ENCODE results near the gene TMEM266.

Gene TMEM266

GRCh38 chr15:76116138-76116885, 56.5 kb downstream of the TMEM266 start:
- CTCF ChIA-PET: interaction anchor here (2.4 to 3.3 kb wide), 2 partner anchors 23 to 306 kb away, joined by 8 to 16 read pairs; no protein-coding TSS in a partner anchor
- H3K9me3 ChIP-seq (ENCODE audit: control insufficient read depth, insufficient read depth, low read depth, low read length): no peaks in the 10 kb centered on the region
- TF ChIP-seq SP3 (tag by site-specific recombination; IDR thresholded peaks at IDR 0.05) (no peak), ZNF701 (tag by site-specific recombination; IDR thresholded peaks at IDR 0.05) (no peak), KLF10 (tag by site-specific recombination; IDR thresholded peaks at IDR 0.05) (no peak), ZBTB17 (tag by site-specific recombination; IDR thresholded peaks at IDR 0.05) (no peak), ZNF624 (tag by site-specific recombination; IDR thresholded peaks at IDR 0.05) (no peak), ZNF621 (tag by site-specific recombination; IDR thresholded peaks at IDR 0.05) (no peak), ZNF394 (tag by site-specific recombination; IDR thresholded peaks at IDR 0.05; ENCODE audit: borderline replicate concordance) (no peak)
- no peaks in the 10 kb centered on the region for H3K4me1 ChIP-seq (ENCODE audit: control insufficient read depth, insufficient read depth, low read length)
- H3K4me3 ChIP-seq (ENCODE audit: low read depth, low read length): no peak overlapping the region
- no peaks in the 10 kb centered on the region for H3K36me3 ChIP-seq (ENCODE audit: control insufficient read depth in 2 of 2, insufficient read depth in 1 of 2, low read length in 2 of 2)
- H3K27ac ChIP-seq (ENCODE audit: extremely low read depth, low read depth, low read length): no peak overlapping the region
- POLR2A ChIA-PET: interaction anchor here (0.7 kb wide), 1 partner anchor 73 kb away, joined by 6 read pairs; no protein-coding TSS in a partner anchor

DNA sequence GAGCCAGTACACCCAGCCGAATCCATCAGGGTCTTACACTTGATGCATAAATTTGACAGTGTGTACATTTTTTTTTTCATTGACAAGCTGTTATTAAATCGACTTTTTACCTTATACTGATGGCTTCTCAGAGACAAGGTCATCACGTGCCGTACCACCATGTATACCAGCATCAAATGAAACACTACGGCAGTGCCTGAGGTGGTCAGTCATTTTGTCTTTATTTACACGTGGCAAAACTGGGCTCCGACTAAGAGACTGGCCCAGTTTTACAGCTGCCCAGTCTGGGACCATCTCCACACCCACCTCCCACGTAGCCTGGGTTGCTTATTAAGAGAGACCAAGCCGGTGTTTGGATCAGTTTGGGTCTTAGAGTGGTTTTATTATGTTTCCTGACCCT, 57.4 kb downstream of the TMEM266 start:
- Histone ChIP-seq H3K4me1 (ENCODE audit: control insufficient read depth, insufficient read depth, low read length) (no peaks in the 10 kb centered on the region), H3K4me3 (ENCODE audit: low read depth, low read length) (no peak overlapping the region), H3K9me3 (ENCODE audit: control insufficient read depth, insufficient read depth, low read depth, low read length) (no peaks in the 10 kb centered on the region), H3K36me3 (ENCODE audit: control insufficient read depth in 2 of 2, insufficient read depth in 1 of 2, low read length in 2 of 2) (no peaks in the 10 kb centered on the region), H3K27ac (ENCODE audit: extremely low read depth, low read depth, low read length) (no peak overlapping the region)
- POLR2A ChIA-PET: interaction anchor here (0.7 kb wide), 1 partner anchor 74 kb away, joined by 6 read pairs; no protein-coding TSS in a partner anchor
- TF ChIP-seq ZNF521 (tag by site-specific recombination; IDR thresholded peaks at IDR 0.05) (no peak), HIC1 (tag by site-specific recombination; IDR thresholded peaks at IDR 0.05) (no peak), ZNF768 (tag by site-specific recombination; IDR thresholded peaks at IDR 0.05) (no peak), ZNF248 (tag by site-specific recombination; IDR thresholded peaks at IDR 0.05) (no peak), IKZF3 (tag by site-specific recombination; IDR thresholded peaks at IDR 0.05) (no peak), ZNF175 (tag by site-specific recombination; IDR thresholded peaks at IDR 0.05) (no peak), ZNF843 (tag by site-specific recombination; IDR thresholded peaks at IDR 0.05) (no peak), ZXDB (tag by site-specific recombination; IDR thresholded peaks at IDR 0.05) (no peak)
- TF ChIP-seq, protein P1, sequence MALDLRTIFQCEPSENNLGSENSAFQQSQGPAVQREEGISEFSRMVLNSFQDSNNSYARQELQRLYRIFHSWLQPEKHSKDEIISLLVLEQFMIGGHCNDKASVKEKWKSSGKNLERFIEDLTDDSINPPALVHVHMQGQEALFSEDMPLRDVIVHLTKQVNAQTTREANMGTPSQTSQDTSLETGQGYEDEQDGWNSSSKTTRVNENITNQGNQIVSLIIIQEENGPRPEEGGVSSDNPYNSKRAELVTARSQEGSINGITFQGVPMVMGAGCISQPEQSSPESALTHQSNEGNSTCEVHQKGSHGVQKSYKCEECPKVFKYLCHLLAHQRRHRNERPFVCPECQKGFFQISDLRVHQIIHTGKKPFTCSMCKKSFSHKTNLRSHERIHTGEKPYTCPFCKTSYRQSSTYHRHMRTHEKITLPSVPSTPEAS (tag by site-specific recombination; IDR thresholded peaks at IDR 0.05): no peak
- CTCF ChIA-PET: interaction anchor here (0.6 to 3.3 kb wide), 4 partner anchors 23 to 852 kb away, joined by 3 to 16 read pairs (median 6); no protein-coding TSS in a partner anchor

- no peak overlapping the region for H3K27ac ChIP-seq (ENCODE audit: extremely low read depth, low read depth, low read length)
- no peaks in the 10 kb centered on the region for H3K4me1 ChIP-seq (ENCODE audit: control insufficient read depth, insufficient read depth, low read length)
- CTCF ChIA-PET: interaction anchor here (0.5 to 3.3 kb wide), 4 partner anchors 21 to 308 kb away, joined by 3 to 16 read pairs (median 4); no protein-coding TSS in a partner anchor
- no peaks in the 10 kb centered on the region for H3K9me3 ChIP-seq (ENCODE audit: control insufficient read depth, insufficient read depth, low read depth, low read length)
- no peak overlapping the region for H3K4me3 ChIP-seq (ENCODE audit: low read depth, low read length)
- POLR2A ChIA-PET: interaction anchor here (0.6 kb wide), 1 partner anchor 349 kb away, joined by 5 read pairs; no protein-coding TSS in a partner anchor
- no peaks in the 10 kb centered on the region for H3K36me3 ChIP-seq (ENCODE audit: control insufficient read depth in 2 of 2, insufficient read depth in 1 of 2, low read length in 2 of 2)
- TF ChIP-seq ZNF658 (tag by site-specific recombination; IDR thresholded peaks at IDR 0.05): no peak
- TF ChIP-seq ZNF341 (tag by site-specific recombination; IDR thresholded peaks at IDR 0.05; ENCODE audit: low read depth): no peak
- TF ChIP-seq ZNF561 (tag by site-specific recombination; IDR thresholded peaks at IDR 0.05; ENCODE audit: borderline replicate concordance): no peak
- no peak for TF ChIP-seq ZNF792 (tag by site-specific recombination; IDR thresholded peaks at IDR 0.05)
- TF ChIP-seq, protein P2, sequence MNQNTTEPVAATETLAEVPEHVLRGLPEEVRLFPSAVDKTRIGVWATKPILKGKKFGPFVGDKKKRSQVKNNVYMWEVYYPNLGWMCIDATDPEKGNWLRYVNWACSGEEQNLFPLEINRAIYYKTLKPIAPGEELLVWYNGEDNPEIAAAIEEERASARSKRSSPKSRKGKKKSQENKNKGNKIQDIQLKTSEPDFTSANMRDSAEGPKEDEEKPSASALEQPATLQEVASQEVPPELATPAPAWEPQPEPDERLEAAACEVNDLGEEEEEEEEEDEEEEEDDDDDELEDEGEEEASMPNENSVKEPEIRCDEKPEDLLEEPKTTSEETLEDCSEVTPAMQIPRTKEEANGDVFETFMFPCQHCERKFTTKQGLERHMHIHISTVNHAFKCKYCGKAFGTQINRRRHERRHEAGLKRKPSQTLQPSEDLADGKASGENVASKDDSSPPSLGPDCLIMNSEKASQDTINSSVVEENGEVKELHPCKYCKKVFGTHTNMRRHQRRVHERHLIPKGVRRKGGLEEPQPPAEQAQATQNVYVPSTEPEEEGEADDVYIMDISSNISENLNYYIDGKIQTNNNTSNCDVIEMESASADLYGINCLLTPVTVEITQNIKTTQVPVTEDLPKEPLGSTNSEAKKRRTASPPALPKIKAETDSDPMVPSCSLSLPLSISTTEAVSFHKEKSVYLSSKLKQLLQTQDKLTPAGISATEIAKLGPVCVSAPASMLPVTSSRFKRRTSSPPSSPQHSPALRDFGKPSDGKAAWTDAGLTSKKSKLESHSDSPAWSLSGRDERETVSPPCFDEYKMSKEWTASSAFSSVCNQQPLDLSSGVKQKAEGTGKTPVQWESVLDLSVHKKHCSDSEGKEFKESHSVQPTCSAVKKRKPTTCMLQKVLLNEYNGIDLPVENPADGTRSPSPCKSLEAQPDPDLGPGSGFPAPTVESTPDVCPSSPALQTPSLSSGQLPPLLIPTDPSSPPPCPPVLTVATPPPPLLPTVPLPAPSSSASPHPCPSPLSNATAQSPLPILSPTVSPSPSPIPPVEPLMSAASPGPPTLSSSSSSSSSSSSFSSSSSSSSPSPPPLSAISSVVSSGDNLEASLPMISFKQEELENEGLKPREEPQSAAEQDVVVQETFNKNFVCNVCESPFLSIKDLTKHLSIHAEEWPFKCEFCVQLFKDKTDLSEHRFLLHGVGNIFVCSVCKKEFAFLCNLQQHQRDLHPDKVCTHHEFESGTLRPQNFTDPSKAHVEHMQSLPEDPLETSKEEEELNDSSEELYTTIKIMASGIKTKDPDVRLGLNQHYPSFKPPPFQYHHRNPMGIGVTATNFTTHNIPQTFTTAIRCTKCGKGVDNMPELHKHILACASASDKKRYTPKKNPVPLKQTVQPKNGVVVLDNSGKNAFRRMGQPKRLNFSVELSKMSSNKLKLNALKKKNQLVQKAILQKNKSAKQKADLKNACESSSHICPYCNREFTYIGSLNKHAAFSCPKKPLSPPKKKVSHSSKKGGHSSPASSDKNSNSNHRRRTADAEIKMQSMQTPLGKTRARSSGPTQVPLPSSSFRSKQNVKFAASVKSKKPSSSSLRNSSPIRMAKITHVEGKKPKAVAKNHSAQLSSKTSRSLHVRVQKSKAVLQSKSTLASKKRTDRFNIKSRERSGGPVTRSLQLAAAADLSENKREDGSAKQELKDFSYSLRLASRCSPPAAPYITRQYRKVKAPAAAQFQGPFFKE (tag by site-specific recombination; IDR thresholded peaks at IDR 0.05; ENCODE audit: borderline replicate concordance): no peak
- TF ChIP-seq KLF7 (tag by site-specific recombination; IDR thresholded peaks at IDR 0.05; ENCODE audit: borderline replicate concordance): no peak
- TF ChIP-seq ZNF791 (tag by site-specific recombination; IDR thresholded peaks at IDR 0.05): no peak
These were observed 59.0 kb downstream of the TMEM266 start for GRCh38 chr15:76118767-76119166.
